HCT116 (cell line): ENCODE data around the gene TM9SF4. TPM values are rescaled to one million over a fixed set of nuclear protein-coding genes. Genes with fewer than 3 reads are reported as not detected.

Source experiments
- ATAC-seq: fragments of 200-7000 bp; cut with Tn5 transposase; 2 replicates; pipeline ENCODE4 v1.9.1; 2020; ENCODE audit warnings: mild to moderate bottlenecking, moderate library complexity
- BruUV-seq: library from RNA; stranded (reverse); fragments of 400-500 nt; replicated peaks from 2 replicates; lab custom pipeline; 2021; lab: Mats Ljungman, UMichigan
- CTCF ChIA-PET: fragments of 300-600 bp; sonication (Branson Sonifier 250); formaldehyde crosslinking; loops from one replicate; lab custom pipeline; 2021; ENCODE audit warnings: antibody characterized with exemption; lab: Charles Lee
- POLR2A ChIA-PET: fragments of 300-600, 350-600 bp; sonication (Branson Sonifier 250); formaldehyde crosslinking; loops from one replicate; lab custom pipeline; 2021; ENCODE audit warnings: antibody characterized with exemption; lab: Charles Lee
- RAD21 ChIA-PET, 2 experiments: fragments of 300-600 bp; sonication (Branson Sonifier 250); formaldehyde crosslinking; loops; one replicate each; lab custom pipeline; 2023; ENCODE audit warnings: low total read pairs in 2 of 2; ENCODE audit not compliant: uncharacterized antibody in 2 of 2, unreplicated experiment in 2 of 2, low non-redundant PET in 1 of 2; lab: Charles Lee
- DNase-seq: peaks from one replicate; pipeline ENCODE4 v3.0.0-alpha.2; 2010; ENCODE audit warnings: low read depth, low spot score
- H2AFZ ChIP-seq: fragments of 200-600 bp; shearing (Covaris generic), sonication (generic); 2 replicates; pipeline ENCODE4 v1.6.1; 2017; ENCODE audit warnings: low read depth, mixed run types, mixed read lengths, antibody characterized with exemption, low read length; ENCODE audit not compliant: poor library complexity, severe bottlenecking
- H3K27ac ChIP-seq: 2 replicates; pipeline ENCODE4 v1.5.1; 2012; ENCODE audit warnings: low read depth, low read length
- H3K27me3 ChIP-seq: fragments of 200-600 bp; sonication (generic); 2 replicates; pipeline ENCODE4 v1.6.1; 2016; ENCODE audit warnings: mixed run types, low read length, mixed read lengths; ENCODE audit not compliant: insufficient read depth
- H3K36me3 ChIP-seq, 2 experiments: fragments of 200-500 bp in 1 of 2; fragments of 200-600 bp in 1 of 2; sonication (Bioruptor generic) in 1 of 2; sonication (generic) in 1 of 2; 2 replicates each; pipeline versions ENCODE4 v1.5.1 to v1.6.1; 2014 to 2016; ENCODE audit warnings: low read length in 2 of 2, inconsistent platforms in 1 of 2, mixed read lengths in 1 of 2, mixed run types in 1 of 2; ENCODE audit not compliant: insufficient read depth in 2 of 2, control insufficient read depth in 1 of 2
- H3K4me1 ChIP-seq, 2 experiments: fragments of 200-600 bp in 1 of 2; sonication (generic) in 1 of 2; 2 replicates each; pipeline versions ENCODE4 v1.5.1 to v1.6.1; 2012 to 2017; ENCODE audit warnings: low read length in 2 of 2, inconsistent platforms in 1 of 2, mild to moderate bottlenecking in 1 of 2, mixed read lengths in 1 of 2, mixed run types in 1 of 2, moderate library complexity in 1 of 2; ENCODE audit not compliant: insufficient read depth in 2 of 2, control insufficient read depth in 1 of 2
- H3K4me2 ChIP-seq: fragments of 200-600 bp; sonication (generic); 2 replicates; pipeline ENCODE4 v1.6.1; 2017; ENCODE audit warnings: mixed run types, low read length, mixed read lengths
- H3K4me3 ChIP-seq, 2 experiments: fragments of 200-600 bp in 1 of 2; sonication (generic) in 1 of 2; replicated peaks in 1 of 2; 2 replicates each; pipeline ENCODE4 v1.5.1; 2011 to 2016; ENCODE audit warnings: low read length in 2 of 2, control low read depth in 1 of 2, low read depth in 1 of 2, mild to moderate bottlenecking in 1 of 2, mixed read lengths in 1 of 2, mixed run types in 1 of 2
- H3K79me2 ChIP-seq: fragments of 200-600 bp; sonication (generic); 2 replicates; pipeline ENCODE4 v1.6.1; 2017; ENCODE audit warnings: mild to moderate bottlenecking, mixed run types, low read length, moderate library complexity, mixed read lengths; ENCODE audit not compliant: insufficient read depth
- H3K9ac ChIP-seq: fragments of 200-600 bp; sonication (generic); 2 replicates; pipeline ENCODE4 v1.6.1; 2016; ENCODE audit warnings: low read length, mixed read lengths
- H3K9me2 ChIP-seq: fragments of 200-600 bp; sonication (generic), shearing (Covaris generic); 2 replicates; pipeline ENCODE4 v1.6.1; 2017; ENCODE audit warnings: mixed run types, mild to moderate bottlenecking, moderate library complexity; ENCODE audit not compliant: insufficient read depth
- H3K9me3 ChIP-seq, 2 experiments: fragments of 200-500 bp in 1 of 2; fragments of 200-600 bp in 1 of 2; sonication (Bioruptor generic) in 1 of 2; sonication (generic) in 1 of 2; 2 replicates each; pipeline ENCODE4 v1.6.1; 2014 to 2017; ENCODE audit warnings: low read length in 2 of 2, mixed read lengths in 2 of 2, inconsistent platforms in 1 of 2, low read depth in 1 of 2, mild to moderate bottlenecking in 1 of 2, mixed run types in 1 of 2, moderate library complexity in 1 of 2; ENCODE audit not compliant: control insufficient read depth in 1 of 2, insufficient read depth in 1 of 2
- H4K20me1 ChIP-seq: fragments of 200-600 bp; sonication (generic), shearing (Covaris generic); 2 replicates; pipeline ENCODE4 v1.6.1; 2017; ENCODE audit warnings: mixed run types, mild to moderate bottlenecking, moderate library complexity; ENCODE audit not compliant: insufficient read depth
- ATF3 ChIP-seq: IDR thresholded peaks from 2 replicates; pipeline ENCODE4 v1.6.1; 2012
- CBX3 ChIP-seq: IDR thresholded peaks from 2 replicates; pipeline ENCODE4 v1.6.1; 2012; ENCODE audit warnings: low read depth
- CTCF ChIP-seq, 3 experiments: fragments of 200-600 bp in 1 of 3; sonication (generic) in 1 of 3; IDR thresholded peaks in 2 of 3; conservative IDR thresholded peaks in 1 of 3; 2 replicates each; pipeline ENCODE4 v1.5.1; 2012 to 2017; ENCODE audit warnings: low read depth in 2 of 3, low read length in 2 of 3, antibody characterized with exemption in 1 of 3, borderline replicate concordance in 1 of 3, control low read depth in 1 of 3, mild to moderate bottlenecking in 1 of 3, mixed read lengths in 1 of 3, mixed run types in 1 of 3, moderate library complexity in 1 of 3; ENCODE audit not compliant: insufficient read depth in 1 of 3
- ELF1 ChIP-seq: IDR thresholded peaks from 2 replicates; pipeline ENCODE4 v1.6.1; 2012; ENCODE audit warnings: low read depth, borderline replicate concordance
- EZH2 ChIP-seq: fragments of 200-600 bp; sonication (generic); IDR thresholded peaks from 2 replicates; pipeline ENCODE4 v1.6.1; 2017; ENCODE audit warnings: antibody characterized with exemption, mixed run types
- POLR2AphosphoS5 ChIP-seq: IDR thresholded peaks from 2 replicates; pipeline ENCODE4 v1.6.1; 2011; ENCODE audit warnings: mild to moderate bottlenecking, low read depth, low read length, moderate library complexity
- SIN3A ChIP-seq: IDR thresholded peaks from 2 replicates; pipeline ENCODE4 v1.6.1; 2012; ENCODE audit warnings: low read depth
- SP1 ChIP-seq: IDR thresholded peaks from 2 replicates; pipeline ENCODE4 v1.6.1; 2012; ENCODE audit warnings: low read depth
- TCF7L2 ChIP-seq: IDR thresholded peaks from 2 replicates; pipeline ENCODE4 v1.7.0; 2011; ENCODE audit warnings: borderline replicate concordance, inconsistent platforms; ENCODE audit not compliant: insufficient read depth, insufficient read length; ENCODE audit errors: extremely low read depth
- YY1 ChIP-seq: IDR thresholded peaks from 2 replicates; pipeline ENCODE4 v1.6.1; 2011; ENCODE audit warnings: low read length, low read depth, moderate library complexity, mild to moderate bottlenecking; ENCODE audit not compliant: insufficient replicate concordance; ENCODE audit errors: extremely low read depth
- ZBTB33 ChIP-seq: IDR thresholded peaks from 2 replicates; pipeline ENCODE4 v1.6.1; 2011; ENCODE audit warnings: mild to moderate bottlenecking, low read length, moderate library complexity; ENCODE audit not compliant: insufficient replicate concordance; ENCODE audit errors: extremely low read depth
- ZFX ChIP-seq: fragments of 450-650 bp; IDR thresholded peaks from 2 replicates; pipeline ENCODE4 v1.6.1; 2017
- intact Hi-C: fragments of 100-400 bp; cut with micrococcal nuclease; formaldehyde crosslinking; loops from 2 replicates; pipeline ENCODE4 v1.10.0; 2022
- total RNA-seq: library from RNA; stranded (reverse); gene quantifications from one replicate; pipeline ENCODE4 v1.2.1, GENCODE V29; 2021; ENCODE audit not compliant: unreplicated experiment

Gene TM9SF4
- total RNA-seq, 1 experiment from 2014 or later = 51.2 TPM

- Histone ChIP-seq H2AFZ (no peak overlapping the region), H3K9ac (no peak overlapping the region), H3K4me1 (no peaks in the 10 kb centered on the region), H3K4me2 (no peak overlapping the region), H3K4me3 (no peak overlapping the region), H3K36me3 (peaks cover 21 to 49% of the 10 kb centered on the region in 2 experiments), H3K79me2 (no peaks in the 10 kb centered on the region), H3K27me3 (no peaks in the 10 kb centered on the region), H4K20me1 (no peaks in the 10 kb centered on the region), H3K9me3 (no peaks in the 10 kb centered on the region), H3K9me2 (no peaks in the 10 kb centered on the region), H3K27ac (no peak overlapping the region)
- intact Hi-C loops = loop anchor here (10.0 kb wide), 1 partner anchor 55 kb away; no protein-coding TSS in a partner anchor
- RAD21 ChIA-PET = no interaction called here
- CTCF ChIA-PET = no interaction called here
- ATAC-seq (no peak), DNase-seq (no peak)
- no peak for TF ChIP-seq POLR2AphosphoS5
- TF ChIP-seq ZBTB33 = no peak
- no peak for TF ChIP-seq ATF3
- BruUV-seq = no TSS peak
- POLR2A ChIA-PET = no interaction called here
These were observed 50.3 kb downstream of the TM9SF4 start for GRCh38 chr20:32159766-32160221.

- ChIA-PET CTCF (no interaction called here), POLR2A (no interaction called here), RAD21 (no interaction called here)
- no peaks in the 10 kb centered on the region for H3K9me2 ChIP-seq
- no peak for ATAC-seq
- H4K20me1 ChIP-seq = no peaks in the 10 kb centered on the region
- H3K9ac ChIP-seq = no peak overlapping the region
- no peak overlapping the region for H3K4me2 ChIP-seq
- TF ChIP-seq CBX3 (no peak), TCF7L2 (no peak), ELF1 (no peak), SIN3A (no peak), ZFX (no peak), EZH2 (no peak), ZBTB33 (no peak), CTCF (IDR thresholded peaks at IDR 0.05 in 2 of 3, conservative IDR thresholded peaks at IDR 0.05 in 1 of 3; ENCODE audit: borderline replicate concordance in 1 of 3, insufficient read depth in 1 of 3, low read depth in 2 of 3, low read length in 2 of 3) (no peak), YY1 (no peak), SP1 (no peak)
- no peaks in the 10 kb centered on the region for H3K27me3 ChIP-seq
- H3K4me3 ChIP-seq = no peak overlapping the region
- intact Hi-C loops = no loop called here
- H2AFZ ChIP-seq = no peak overlapping the region
- DNase-seq = no peak
- no peak overlapping the region for H3K27ac ChIP-seq
- no peaks in the 10 kb centered on the region for H3K9me3 ChIP-seq
- H3K79me2 ChIP-seq = no peaks in the 10 kb centered on the region
- no peaks in the 10 kb centered on the region for H3K4me1 ChIP-seq
- no TSS peak for BruUV-seq
- H3K36me3 ChIP-seq = peaks cover 26 to 52% of the 10 kb centered on the region in 2 experiments
These were observed 50.8 kb downstream of the TM9SF4 start for GRCh38 chr20:32160341-32160740.
